KOPT-K1 (cell line): ENCODE results near the gene SHMT2.

Experiments
- H3K27ac ChIP-seq: fragments of 200-600 bp; sonication (generic); 2 replicates; pipeline ENCODE4 v1.5.1; 2016; ENCODE audit warnings: antibody characterized with exemption, mild to moderate bottlenecking, low read depth, low read length; ENCODE audit not compliant: poor library complexity, severe bottlenecking
- H3K36me3 ChIP-seq: fragments of 200-600 bp; sonication (generic); 2 replicates; pipeline ENCODE4 v1.5.1; 2017; ENCODE audit warnings: antibody characterized with exemption, mild to moderate bottlenecking, low read length, moderate library complexity; ENCODE audit not compliant: insufficient read depth
- H3K9me3 ChIP-seq: fragments of 200-600 bp; sonication (generic); 2 replicates; pipeline ENCODE4 v1.5.1; 2017; ENCODE audit warnings: antibody characterized with exemption, low read length, mild to moderate bottlenecking; ENCODE audit not compliant: insufficient read depth, poor library complexity, severe bottlenecking

SHMT2 gene

DNA sequence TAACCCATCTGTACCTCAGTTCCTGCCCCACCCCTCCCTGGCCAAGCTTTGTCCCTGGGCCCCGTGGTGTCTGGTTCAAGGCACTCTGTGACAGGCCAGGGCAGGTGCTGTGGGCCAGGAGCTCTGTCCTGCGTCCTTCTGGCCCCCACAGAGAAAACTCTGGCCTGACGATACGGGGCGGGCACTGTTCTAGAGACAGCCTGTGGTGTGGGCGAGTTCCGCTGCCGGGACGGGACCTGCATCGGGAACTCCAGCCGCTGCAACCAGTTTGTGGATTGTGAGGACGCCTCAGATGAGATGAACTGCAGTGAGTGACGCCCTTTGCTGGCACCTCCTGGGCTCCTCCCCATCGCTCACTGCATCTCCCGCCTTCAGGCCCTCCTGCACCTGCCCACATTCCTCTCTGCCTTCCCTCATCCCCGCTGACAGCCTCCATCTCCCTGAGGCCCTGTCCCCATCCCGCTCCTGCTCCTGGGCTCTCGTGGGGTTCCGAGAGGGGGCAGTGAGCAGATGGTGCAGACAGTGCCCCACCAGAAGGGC is 35.7 kb upstream of the SHMT2 start:
- no peaks in the 10 kb centered on the region for H3K36me3 ChIP-seq
- H3K27ac ChIP-seq, result no peak overlapping the region
- H3K9me3 ChIP-seq, result no peaks in the 10 kb centered on the region

DNA sequence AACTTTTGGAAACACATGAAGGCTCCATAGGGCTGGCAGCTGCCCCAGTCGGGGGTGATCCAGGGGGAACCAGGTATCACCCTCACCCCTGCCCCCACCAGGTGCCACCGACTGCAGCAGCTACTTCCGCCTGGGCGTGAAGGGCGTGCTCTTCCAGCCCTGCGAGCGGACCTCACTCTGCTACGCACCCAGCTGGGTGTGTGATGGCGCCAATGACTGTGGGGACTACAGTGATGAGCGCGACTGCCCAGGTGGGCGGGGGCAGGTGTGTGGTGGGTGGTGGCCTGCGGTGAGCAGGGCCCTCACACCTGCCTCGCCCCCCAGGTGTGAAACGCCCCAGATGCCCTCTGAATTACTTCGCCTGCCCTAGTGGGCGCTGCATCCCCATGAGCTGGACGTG is 35.3 kb upstream of the SHMT2 start:
- Histone ChIP-seq H3K27ac (no peak overlapping the region), H3K36me3 (no peaks in the 10 kb centered on the region), H3K9me3 (no peaks in the 10 kb centered on the region)

DNA sequence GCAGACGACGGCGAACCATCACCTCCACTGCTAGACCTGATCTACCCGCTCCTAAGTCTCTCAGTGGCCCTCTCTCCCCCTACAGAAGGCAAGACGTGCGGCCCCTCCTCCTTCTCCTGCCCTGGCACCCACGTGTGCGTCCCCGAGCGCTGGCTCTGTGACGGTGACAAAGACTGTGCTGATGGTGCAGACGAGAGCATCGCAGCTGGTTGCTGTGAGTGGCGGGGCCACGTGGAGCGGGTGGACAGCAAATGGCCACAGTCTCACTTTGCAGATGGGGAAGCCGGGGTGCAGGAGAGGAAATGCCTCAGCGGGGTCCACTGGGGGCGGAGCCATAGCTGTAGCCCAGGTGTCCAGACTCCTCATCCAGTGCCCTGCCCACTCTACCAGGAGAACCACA is 34.3 kb upstream of the SHMT2 start:
- no peaks in the 10 kb centered on the region for H3K36me3 ChIP-seq
- H3K9me3 ChIP-seq, result no peaks in the 10 kb centered on the region
- H3K27ac ChIP-seq, result no peak overlapping the region

DNA sequence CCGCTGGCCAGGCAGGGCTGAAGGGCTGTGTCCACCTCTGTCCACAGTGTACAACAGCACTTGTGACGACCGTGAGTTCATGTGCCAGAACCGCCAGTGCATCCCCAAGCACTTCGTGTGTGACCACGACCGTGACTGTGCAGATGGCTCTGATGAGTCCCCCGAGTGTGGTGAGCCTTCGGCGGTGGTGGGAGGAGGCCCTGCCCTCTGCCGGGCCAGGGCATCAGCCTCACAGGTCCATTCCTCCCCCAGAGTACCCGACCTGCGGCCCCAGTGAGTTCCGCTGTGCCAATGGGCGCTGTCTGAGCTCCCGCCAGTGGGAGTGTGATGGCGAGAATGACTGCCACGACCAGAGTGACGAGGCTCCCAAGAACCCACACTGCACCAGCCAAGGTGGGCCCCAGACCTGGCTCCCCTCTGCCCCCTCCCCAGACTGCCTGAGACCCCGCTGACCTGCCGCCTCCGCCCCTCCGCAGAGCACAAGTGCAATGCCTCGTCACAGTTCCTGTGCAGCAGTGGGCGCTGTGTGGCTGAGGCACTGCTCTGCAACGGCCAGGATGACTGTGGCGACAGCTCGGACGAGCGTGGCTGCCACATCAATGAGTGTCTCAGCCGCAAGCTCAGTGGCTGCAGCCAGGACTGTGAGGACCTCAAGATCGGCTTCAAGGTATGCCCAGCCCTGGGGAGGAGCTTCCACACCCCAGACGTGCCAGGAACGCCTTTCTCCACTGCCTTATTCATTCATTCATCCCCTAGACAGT is 33.7 kb upstream of the SHMT2 start:
- H3K9me3 ChIP-seq, result no peaks in the 10 kb centered on the region
- H3K36me3 ChIP-seq, result no peaks in the 10 kb centered on the region
- no peak overlapping the region for H3K27ac ChIP-seq

DNA sequence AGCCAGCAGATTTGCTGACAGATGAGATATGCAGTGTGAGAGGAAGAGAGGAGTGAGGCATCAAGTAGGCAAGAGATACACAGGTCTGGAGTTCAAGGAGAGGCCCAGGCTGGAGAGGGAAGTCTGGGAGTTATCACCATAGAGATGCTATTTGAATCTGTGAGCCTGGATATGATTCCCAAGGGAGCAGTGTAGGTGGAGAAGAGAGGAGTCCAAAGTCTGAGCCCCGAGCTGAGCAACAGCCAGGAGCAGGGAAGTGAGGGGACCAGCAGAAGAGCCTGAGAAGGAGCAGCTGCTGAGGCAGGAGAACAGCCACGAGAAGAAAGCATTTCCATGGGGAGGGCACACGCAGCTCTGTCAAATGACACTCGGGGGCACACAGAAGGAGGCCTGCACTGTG is 33.1 kb upstream of the SHMT2 start:
- Histone ChIP-seq H3K36me3 (no peaks in the 10 kb centered on the region), H3K27ac (no peak overlapping the region), H3K9me3 (no peaks in the 10 kb centered on the region)

DNA sequence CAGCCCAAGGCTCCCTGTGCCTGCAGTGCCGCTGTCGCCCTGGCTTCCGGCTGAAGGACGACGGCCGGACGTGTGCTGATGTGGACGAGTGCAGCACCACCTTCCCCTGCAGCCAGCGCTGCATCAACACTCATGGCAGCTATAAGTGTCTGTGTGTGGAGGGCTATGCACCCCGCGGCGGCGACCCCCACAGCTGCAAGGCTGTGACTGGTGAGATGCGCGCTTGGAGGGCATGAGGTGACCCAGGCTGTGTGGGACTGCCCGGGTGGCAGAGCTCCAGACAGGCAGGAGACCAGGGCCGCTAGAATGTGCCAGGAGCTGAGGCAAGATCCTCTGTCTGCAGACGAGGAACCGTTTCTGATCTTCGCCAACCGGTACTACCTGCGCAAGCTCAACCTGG is 32.6 kb upstream of the SHMT2 start:
- Histone ChIP-seq H3K9me3 (no peaks in the 10 kb centered on the region), H3K36me3 (no peaks in the 10 kb centered on the region), H3K27ac (no peak overlapping the region)

DNA sequence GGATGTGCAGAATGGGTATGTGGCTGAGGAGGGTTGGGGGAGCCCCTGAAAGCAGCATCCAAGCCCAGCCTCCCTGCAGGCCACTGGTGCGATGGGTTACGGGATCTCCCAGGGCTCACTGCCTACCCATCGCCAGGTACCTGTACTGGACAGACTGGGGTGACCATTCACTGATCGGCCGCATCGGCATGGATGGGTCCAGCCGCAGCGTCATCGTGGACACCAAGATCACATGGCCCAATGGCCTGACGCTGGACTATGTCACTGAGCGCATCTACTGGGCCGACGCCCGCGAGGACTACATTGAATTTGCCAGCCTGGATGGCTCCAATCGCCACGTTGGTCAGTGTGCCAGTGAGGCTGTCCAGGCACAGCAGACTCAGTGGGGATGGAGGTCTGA is 31.2 kb upstream of the SHMT2 start:
- H3K36me3 ChIP-seq, result no peaks in the 10 kb centered on the region
- H3K27ac ChIP-seq, result no peak overlapping the region
- H3K9me3 ChIP-seq, result no peaks in the 10 kb centered on the region

DNA sequence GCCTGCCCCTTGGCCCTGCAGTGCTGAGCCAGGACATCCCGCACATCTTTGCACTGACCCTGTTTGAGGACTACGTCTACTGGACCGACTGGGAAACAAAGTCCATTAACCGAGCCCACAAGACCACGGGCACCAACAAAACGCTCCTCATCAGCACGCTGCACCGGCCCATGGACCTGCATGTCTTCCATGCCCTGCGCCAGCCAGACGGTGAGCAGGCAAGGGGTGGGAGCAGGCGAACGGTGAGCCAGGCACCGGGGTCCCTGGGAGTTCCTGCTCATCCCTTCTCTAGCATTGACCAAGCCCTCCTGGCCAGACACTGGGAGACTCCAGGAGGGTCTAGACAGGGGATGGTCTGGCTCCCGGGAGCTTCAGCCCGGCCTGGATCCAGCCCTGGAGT is 30.3 kb upstream of the SHMT2 start:
- Histone ChIP-seq H3K27ac (no peak overlapping the region), H3K36me3 (no peaks in the 10 kb centered on the region), H3K9me3 (no peaks in the 10 kb centered on the region)

DNA sequence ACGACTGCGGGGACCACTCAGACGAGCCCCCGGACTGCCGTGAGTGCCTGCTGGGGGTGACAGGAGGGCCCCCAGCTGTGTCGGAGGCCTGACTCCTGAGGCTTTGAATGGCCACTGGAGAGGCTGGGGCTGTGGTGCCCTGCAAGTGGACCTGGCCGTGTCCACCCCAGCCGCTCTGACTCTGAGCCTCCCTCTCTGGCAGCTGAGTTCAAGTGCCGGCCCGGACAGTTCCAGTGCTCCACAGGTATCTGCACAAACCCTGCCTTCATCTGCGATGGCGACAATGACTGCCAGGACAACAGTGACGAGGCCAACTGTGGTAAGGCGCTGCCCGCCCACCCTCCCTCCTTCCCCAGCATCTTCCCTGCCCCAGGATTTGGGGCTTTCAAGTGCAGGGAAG is 29.0 kb upstream of the SHMT2 start:
- H3K27ac ChIP-seq, result no peak overlapping the region
- no peaks in the 10 kb centered on the region for H3K36me3 ChIP-seq
- no peaks in the 10 kb centered on the region for H3K9me3 ChIP-seq

DNA sequence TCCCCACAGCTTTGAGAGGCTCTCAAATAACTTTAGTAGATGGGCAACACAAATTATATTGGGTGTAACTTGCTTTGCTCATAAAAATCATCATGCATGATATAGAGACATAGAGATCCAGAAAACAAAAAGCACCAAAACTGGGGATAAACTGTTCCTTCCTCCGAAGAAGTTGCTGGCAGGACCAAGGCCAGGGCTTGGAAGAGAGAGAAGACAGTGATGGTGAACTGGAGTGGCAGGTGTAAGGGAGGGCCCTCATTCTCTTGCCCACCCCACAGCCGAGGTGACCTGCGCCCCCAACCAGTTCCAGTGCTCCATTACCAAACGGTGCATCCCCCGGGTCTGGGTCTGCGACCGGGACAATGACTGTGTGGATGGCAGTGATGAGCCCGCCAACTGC is 28.3 kb upstream of the SHMT2 start:
- H3K36me3 ChIP-seq, result no peaks in the 10 kb centered on the region

DNA sequence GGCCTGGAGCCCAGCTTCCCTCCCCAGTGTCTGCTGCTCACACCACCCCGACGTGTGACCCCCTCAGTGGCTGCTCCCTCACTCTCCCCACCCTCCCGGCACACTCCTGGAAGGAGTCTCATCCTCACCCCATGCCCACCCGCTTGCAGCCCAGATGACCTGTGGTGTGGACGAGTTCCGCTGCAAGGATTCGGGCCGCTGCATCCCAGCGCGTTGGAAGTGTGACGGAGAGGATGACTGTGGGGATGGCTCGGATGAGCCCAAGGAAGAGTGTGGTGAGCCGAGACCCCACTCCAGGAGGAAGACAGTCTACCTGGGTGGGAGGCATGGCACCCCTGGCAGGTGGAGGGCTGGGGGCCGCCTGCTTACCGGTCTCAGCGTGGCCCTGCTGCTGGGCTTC is 27.9 kb upstream of the SHMT2 start:
- Histone ChIP-seq H3K27ac (no peak overlapping the region), H3K9me3 (no peaks in the 10 kb centered on the region), H3K36me3 (no peaks in the 10 kb centered on the region)

More for the DNA sequence above, 28.3 kb upstream of the SHMT2 start:
- H3K9me3 ChIP-seq, result no peaks in the 10 kb centered on the region
- H3K27ac ChIP-seq, result no peak overlapping the region

DNA sequence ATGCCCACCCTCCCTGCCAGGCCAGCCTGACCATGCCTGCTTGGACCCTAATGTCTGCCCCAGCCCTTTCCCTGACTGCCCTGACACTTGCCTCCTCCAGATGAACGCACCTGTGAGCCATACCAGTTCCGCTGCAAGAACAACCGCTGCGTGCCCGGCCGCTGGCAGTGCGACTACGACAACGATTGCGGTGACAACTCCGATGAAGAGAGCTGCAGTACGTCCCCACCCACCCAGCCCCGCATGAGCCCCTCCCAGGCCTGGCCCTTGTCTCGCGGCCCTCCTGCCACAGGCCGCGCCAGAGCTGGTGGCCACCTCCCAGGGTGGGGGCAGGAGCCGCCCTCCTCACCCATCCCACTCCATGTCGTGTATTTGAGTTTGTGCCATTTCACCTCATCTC is 27.2 kb upstream of the SHMT2 start:
- Histone ChIP-seq H3K27ac (no peak overlapping the region), H3K36me3 (no peaks in the 10 kb centered on the region), H3K9me3 (no peaks in the 10 kb centered on the region)

DNA sequence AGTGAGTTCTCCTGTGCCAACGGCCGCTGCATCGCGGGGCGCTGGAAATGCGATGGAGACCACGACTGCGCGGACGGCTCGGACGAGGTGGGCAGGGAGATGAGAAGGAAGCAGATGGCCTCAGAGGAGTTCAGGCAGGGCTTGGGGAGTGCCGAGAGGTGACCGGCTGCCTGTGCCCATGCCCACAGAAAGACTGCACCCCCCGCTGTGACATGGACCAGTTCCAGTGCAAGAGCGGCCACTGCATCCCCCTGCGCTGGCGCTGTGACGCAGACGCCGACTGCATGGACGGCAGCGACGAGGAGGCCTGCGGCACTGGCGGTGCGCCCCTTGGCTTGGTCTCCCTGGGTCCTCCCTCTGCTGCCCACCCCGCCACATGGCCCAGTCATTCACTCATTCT is 26.3 kb upstream of the SHMT2 start:
- H3K36me3 ChIP-seq, result no peaks in the 10 kb centered on the region
- H3K9me3 ChIP-seq, result no peaks in the 10 kb centered on the region
- H3K27ac ChIP-seq, result no peak overlapping the region

DNA sequence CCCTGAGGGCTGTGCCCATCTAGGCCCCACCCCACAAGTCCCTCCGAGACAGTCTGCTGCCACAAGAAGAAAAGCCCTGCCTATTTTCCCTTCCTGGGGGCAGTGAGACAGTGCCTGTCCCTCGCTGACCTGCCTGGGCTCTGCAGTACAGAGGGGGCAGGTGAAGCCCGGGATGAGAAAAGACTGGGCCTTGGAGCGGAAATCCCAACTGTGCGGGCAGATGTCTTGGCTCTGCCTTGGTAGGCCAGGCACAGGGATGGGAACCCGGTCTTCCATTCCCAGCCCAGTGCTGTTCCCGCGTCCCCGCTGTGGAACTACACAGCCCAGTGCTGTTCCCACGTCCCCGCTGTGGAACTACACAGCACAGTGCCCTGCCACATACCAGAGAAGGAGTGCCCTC is 25.7 kb upstream of the SHMT2 start:
- no peaks in the 10 kb centered on the region for H3K9me3 ChIP-seq
- no peaks in the 10 kb centered on the region for H3K36me3 ChIP-seq
- no peak overlapping the region for H3K27ac ChIP-seq

DNA sequence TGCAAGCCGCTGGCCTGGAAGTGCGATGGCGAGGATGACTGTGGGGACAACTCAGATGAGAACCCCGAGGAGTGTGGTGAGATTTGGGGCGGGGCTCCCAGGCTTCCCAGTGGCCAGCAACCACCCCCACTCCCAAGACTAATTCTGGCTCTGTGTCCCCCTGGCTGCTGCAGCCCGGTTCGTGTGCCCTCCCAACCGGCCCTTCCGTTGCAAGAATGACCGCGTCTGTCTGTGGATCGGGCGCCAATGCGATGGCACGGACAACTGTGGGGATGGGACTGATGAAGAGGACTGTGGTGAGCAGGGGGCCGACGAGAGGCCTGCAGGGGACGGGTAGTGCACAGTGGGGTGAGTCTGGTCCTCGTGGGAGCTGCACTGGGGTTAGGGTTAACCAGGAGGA is 25.1 kb upstream of the SHMT2 start:
- no peaks in the 10 kb centered on the region for H3K9me3 ChIP-seq
- no peaks in the 10 kb centered on the region for H3K36me3 ChIP-seq
- no peak overlapping the region for H3K27ac ChIP-seq

DNA sequence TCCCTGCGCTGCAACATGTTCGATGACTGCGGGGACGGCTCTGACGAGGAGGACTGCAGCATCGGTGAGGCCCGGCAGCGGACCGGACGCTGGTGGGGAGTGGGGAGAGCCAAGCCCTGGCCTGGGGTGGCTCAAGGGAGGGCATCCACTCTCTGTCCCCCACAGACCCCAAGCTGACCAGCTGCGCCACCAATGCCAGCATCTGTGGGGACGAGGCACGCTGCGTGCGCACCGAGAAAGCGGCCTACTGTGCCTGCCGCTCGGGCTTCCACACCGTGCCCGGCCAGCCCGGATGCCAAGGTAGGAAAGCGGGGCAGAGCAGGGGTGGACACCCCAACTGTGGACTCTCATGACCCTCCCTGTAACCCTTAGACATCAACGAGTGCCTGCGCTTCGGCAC is 24.3 kb upstream of the SHMT2 start:
- Histone ChIP-seq H3K36me3 (no peaks in the 10 kb centered on the region), H3K27ac (no peak overlapping the region), H3K9me3 (no peaks in the 10 kb centered on the region)
